CD14-positive monocyte (primary cell): Measurements from ENCODE around the gene TRPV2. TPM values are rescaled to one million over a fixed set of nuclear protein-coding genes. Genes with fewer than 3 reads are reported as not detected.

Source experiments
- DNase-seq, 3 donors: peaks; one replicate each; pipeline ENCODE4 v3.0.0-alpha.2; 2011 to 2022
- H2AFZ ChIP-seq: 2 replicates; pipeline ENCODE4 v1.6.0; 2012; ENCODE audit warnings: mild to moderate bottlenecking, low read depth, low read length, inconsistent platforms; ENCODE audit not compliant: insufficient read depth, poor library complexity, severe bottlenecking
- H3K27ac ChIP-seq, 2 donors: 1 replicate in 1 of 2; 2 replicates in 1 of 2; pipeline ENCODE4 v1.5.1; 2012 to 2013; ENCODE audit warnings: low read length in 2 of 2, control low read depth in 1 of 2, inconsistent platforms in 1 of 2, low read depth in 1 of 2, mild to moderate bottlenecking in 1 of 2
- H3K27me3 ChIP-seq, 2 donors: one replicate each; pipeline versions ENCODE4 v1.6.0 to v1.6.1; 2011 to 2013; ENCODE audit warnings: low read length in 2 of 2; ENCODE audit not compliant: control insufficient read depth in 2 of 2, insufficient read depth in 2 of 2
- H3K36me3 ChIP-seq, 2 donors: replicated peaks in 1 of 2; 1 replicate in 1 of 2; 2 replicates in 1 of 2; pipeline versions ENCODE4 v1.5.1 to v1.6.1; 2012 to 2013; ENCODE audit warnings: low read length in 2 of 2, control low read depth in 1 of 2, inconsistent platforms in 1 of 2, mild to moderate bottlenecking in 1 of 2; ENCODE audit not compliant: insufficient read depth in 2 of 2, control insufficient read depth in 1 of 2
- H3K4me1 ChIP-seq, 2 donors: 1 replicate in 1 of 2; 2 replicates in 1 of 2; pipeline versions ENCODE4 v1.5.1 to v1.6.1; 2012 to 2013; ENCODE audit warnings: low read length in 2 of 2, control low read depth in 1 of 2, inconsistent platforms in 1 of 2, mild to moderate bottlenecking in 1 of 2, moderate library complexity in 1 of 2; ENCODE audit not compliant: insufficient read depth in 2 of 2, control insufficient read depth in 1 of 2
- H3K4me2 ChIP-seq: replicated peaks from 2 replicates; pipeline ENCODE3; 2012; ENCODE audit warnings: low read length, moderate library complexity, mild to moderate bottlenecking; ENCODE audit not compliant: poor library complexity, severe bottlenecking; ENCODE audit errors: extremely low read depth
- H3K4me3 ChIP-seq, 3 experiments: fragments of 200-600 bp in 1 of 3; sonication (generic) in 1 of 3; replicated peaks in 1 of 3; 1 replicate in 2 of 3; 2 replicates in 1 of 3; pipeline ENCODE4 v1.5.1; 2011 to 2013; ENCODE audit warnings: low read length in 3 of 3, mild to moderate bottlenecking in 3 of 3, control low read depth in 2 of 3, low read depth in 2 of 3, inconsistent platforms in 1 of 3, moderate library complexity in 1 of 3
- H3K79me2 ChIP-seq: 2 replicates; pipeline ENCODE4 v1.6.0; 2012; ENCODE audit warnings: mild to moderate bottlenecking, control low read depth, inconsistent platforms, low read length, moderate library complexity; ENCODE audit not compliant: insufficient read depth
- H3K9ac ChIP-seq: 2 replicates; pipeline ENCODE4 v1.6.0; 2017; ENCODE audit warnings: low read length, mild to moderate bottlenecking; ENCODE audit not compliant: insufficient read depth, poor library complexity, severe bottlenecking
- H3K9me3 ChIP-seq, 2 donors: replicated peaks in 1 of 2; 1 replicate in 1 of 2; 2 replicates in 1 of 2; pipeline versions ENCODE4 v1.5.1 to v1.6.1; 2012 to 2013; ENCODE audit warnings: low read length in 2 of 2, control low read depth in 1 of 2; ENCODE audit not compliant: control insufficient read depth in 1 of 2, insufficient read depth in 1 of 2
- H4K20me1 ChIP-seq: 2 replicates; pipeline ENCODE4 v1.6.0; 2012; ENCODE audit warnings: mild to moderate bottlenecking, low read length, control low read depth, moderate library complexity; ENCODE audit not compliant: insufficient read depth
- H3K27ac Mint-ChIP-seq, 7 donors: one replicate each; pipeline ENCODE4 v1.8.0; 2020; ENCODE audit warnings: mild to moderate bottlenecking in 7 of 7, mixed read lengths in 7 of 7, moderate library complexity in 6 of 7, inconsistent platforms in 2 of 7
- H3K27me3 Mint-ChIP-seq, 3 donors: one replicate each; pipeline ENCODE4 v1.8.0; 2021 to 2022; ENCODE audit warnings: low read depth in 3 of 3, mild to moderate bottlenecking in 3 of 3, mixed read lengths in 3 of 3, moderate library complexity in 3 of 3, inconsistent platforms in 1 of 3
- H3K36me3 Mint-ChIP-seq, 2 donors: one replicate each; pipeline ENCODE4 v1.8.0; 2020; ENCODE audit warnings: mixed read lengths in 2 of 2, inconsistent platforms in 1 of 2, mild to moderate bottlenecking in 1 of 2
- H3K4me1 Mint-ChIP-seq: one replicate; pipeline ENCODE4 v1.8.0; 2020; ENCODE audit warnings: mild to moderate bottlenecking, mixed read lengths
- H3K4me3 Mint-ChIP-seq, 2 donors: one replicate each; pipeline ENCODE4 v1.8.0; 2020; ENCODE audit warnings: mild to moderate bottlenecking in 2 of 2, mixed read lengths in 2 of 2, moderate library complexity in 1 of 2
- H3K9me3 Mint-ChIP-seq, 7 donors: one replicate each; pipeline ENCODE4 v1.8.0; 2020 to 2022; ENCODE audit warnings: mixed read lengths in 7 of 7, mild to moderate bottlenecking in 6 of 7, moderate library complexity in 6 of 7, inconsistent platforms in 2 of 7
- CTCF ChIP-seq: fragments of 200-600 bp; IDR thresholded peaks from one replicate; pipeline ENCODE4 v1.8.0; 2022; ENCODE audit warnings: antibody characterized with exemption, mild to moderate bottlenecking
- WGBS: methylation state at CpG from one replicate; pipeline ENCODE4 v1.1.5; 2013; ENCODE audit warnings: missing lambda C conversion rate; ENCODE audit not compliant: insufficient coverage; 5-methylcytosine and 5-hydroxymethylcytosine counted together
- intact Hi-C, 2 donors: fragments of 100-400 bp; cut with micrococcal nuclease; formaldehyde crosslinking; loops; one replicate each; pipeline versions ENCODE4 v1.15.0 to v1.15.1; 2023
- polyA plus RNA-seq, 3 donors: library from polyadenylated mRNA; depleted of rRNA in 1 of 3; unstranded in 2 of 3; stranded (reverse) in 1 of 3; fragments of 300-500 nt in 2 of 3; fragments of >200 nt in 1 of 3; fragmentation: Illumina TruSeq in 2 of 3; gene quantifications; 1 replicate in 2 of 3; 2 replicates in 1 of 3; pipeline ENCODE4 v1.2.3, GENCODE V29; 2012 to 2021

TRPV2 gene
- polyA plus RNA-seq, 3 donors, result 51.4 to 66.3 (median 58.2) TPM

- H4K20me1 ChIP-seq, result no peaks in the 10 kb centered on the region
- H3K4me2 ChIP-seq, result no peak overlapping the region
- TF ChIP-seq CTCF, result no peak
- no peaks in the 10 kb centered on the region for H3K79me2 ChIP-seq
- no peak for DNase-seq
- intact Hi-C loops, result no loop called here
- peaks cover 0 to 2% (median 0%) of the 10 kb centered on the region in 7 donors for H3K9me3 Mint-ChIP-seq
- H3K9ac ChIP-seq, result no peak overlapping the region
- no peaks in the 10 kb centered on the region for H3K27me3 ChIP-seq
- no peak overlapping the region for H3K4me3 Mint-ChIP-seq
- no peaks in the 10 kb centered on the region for H3K4me1 ChIP-seq
- H3K36me3 Mint-ChIP-seq, result no peaks in the 10 kb centered on the region
- WGBS, result 100% methylated on average over 7 of the region's 16 CpGs
- H3K4me3 ChIP-seq, result no peak overlapping the region
- no peaks in the 10 kb centered on the region for H3K9me3 ChIP-seq
- H3K27ac Mint-ChIP-seq, result no peak overlapping the region
- no peak overlapping the region for H2AFZ ChIP-seq
- no peak overlapping the region for H3K27ac ChIP-seq
- H3K4me1 Mint-ChIP-seq, result peaks cover 4% of the 10 kb centered on the region
- no peaks in the 10 kb centered on the region for H3K36me3 ChIP-seq
- H3K27me3 Mint-ChIP-seq, result peaks cover 0 to 1% (median 0%) of the 10 kb centered on the region in 3 donors
Observed at GRCh38 chr17:16374146-16374938, 41.0 kb upstream of the TRPV2 start.

GRCh38 chr17:16377941-16378341, 37.4 kb upstream of the TRPV2 start:
- no peak for DNase-seq
- H3K4me1 ChIP-seq, result peaks cover 17% of the 10 kb centered on the region in 2 donors
- H3K9me3 ChIP-seq, result no peaks in the 10 kb centered on the region
- no peak for TF ChIP-seq CTCF
- H3K27me3 ChIP-seq, result no peaks in the 10 kb centered on the region
- peaks cover 15% of the 10 kb centered on the region for H4K20me1 ChIP-seq
- Mint-ChIP-seq H3K4me1 (peaks cover 20% of the 10 kb centered on the region), H3K9me3 (peaks cover 0 to under 1% (median 0%) of the 10 kb centered on the region in 7 donors), H3K4me3 (no peak overlapping the region), H3K27ac (no peak overlapping the region), H3K27me3 (no peaks in the 10 kb centered on the region), H3K36me3 (peaks cover 13 to 16% of the 10 kb centered on the region in 2 donors)
- no peak overlapping the region for H3K4me3 ChIP-seq
- no peak overlapping the region for H3K27ac ChIP-seq
- no CpG with 5 or more reads among the region's 2 CpGs for WGBS
- no peak overlapping the region for H3K9ac ChIP-seq
- H3K36me3 ChIP-seq, result peaks cover 10 to 13% of the 10 kb centered on the region in 2 donors
- no peak overlapping the region for H3K4me2 ChIP-seq
- peak overlapping the region; percentile 29 for H2AFZ ChIP-seq
- intact Hi-C loops, result no loop called here
- peaks cover 22% of the 10 kb centered on the region for H3K79me2 ChIP-seq
